Naive thymus-derived CD4-positive, alpha-beta T cell (primary cell): ENCODE results near the gene ZBTB20. TPM values are rescaled to one million over a fixed set of nuclear protein-coding genes. Genes with fewer than 3 reads are reported as not detected.

Source experiments
- ATAC-seq: fragments of 150-1000 bp; cut with Tn5 transposase; 2 replicates; pipeline ENCODE4 v1.10.0; 2021; ENCODE audit warnings: mild to moderate bottlenecking, moderate library complexity
- CTCF ChIA-PET: fragments of 350-600 bp; sonication (Branson Sonifier 250); formaldehyde crosslinking; loops from one replicate; lab custom pipeline; 2021; ENCODE audit warnings: antibody characterized with exemption; lab: Charles Lee
- POLR2A ChIA-PET: fragments of 350-600 bp; sonication (Branson Sonifier 250); formaldehyde crosslinking; loops from one replicate; lab custom pipeline; 2021; ENCODE audit warnings: antibody characterized with exemption, inconsistent platforms; lab: Charles Lee
- DNase-seq, 9 donors: peaks; one replicate each; pipeline versions ENCODE4 v3.0.0 to v3.0.0-alpha.2; 2020 to 2022; ENCODE audit warnings: mixed read lengths in 1 of 9
- H3K27ac ChIP-seq: one replicate; pipeline ENCODE4 v1.7.0; 2013; ENCODE audit warnings: mild to moderate bottlenecking, low read depth, low read length, moderate library complexity
- H3K27me3 ChIP-seq, 2 donors: one replicate each; pipeline ENCODE4 v1.7.0; 2013; ENCODE audit warnings: low read length in 2 of 2, mild to moderate bottlenecking in 2 of 2, moderate library complexity in 2 of 2; ENCODE audit not compliant: control insufficient read depth in 2 of 2, insufficient read depth in 2 of 2
- H3K36me3 ChIP-seq, 3 experiments: 1 replicate in 2 of 3; 2 replicates in 1 of 3; pipeline ENCODE4 v1.7.0; 2013; ENCODE audit warnings: low read length in 3 of 3, mild to moderate bottlenecking in 3 of 3, moderate library complexity in 1 of 3; ENCODE audit not compliant: insufficient read depth in 3 of 3, control insufficient read depth in 2 of 3
- H3K4me1 ChIP-seq, 2 donors: one replicate each; pipeline ENCODE4 v1.7.0; 2013; ENCODE audit warnings: low read length in 2 of 2, mild to moderate bottlenecking in 2 of 2, moderate library complexity in 1 of 2; ENCODE audit not compliant: control insufficient read depth in 2 of 2, insufficient read depth in 2 of 2
- H3K4me3 ChIP-seq: 2 replicates; pipeline ENCODE4 v1.7.0; 2013; ENCODE audit warnings: mild to moderate bottlenecking, low read length
- H3K9me3 ChIP-seq, 3 experiments: 1 replicate in 2 of 3; 2 replicates in 1 of 3; pipeline ENCODE4 v1.7.0; 2013; ENCODE audit warnings: low read length in 3 of 3; ENCODE audit not compliant: control insufficient read depth in 2 of 3
- H3K27ac Mint-ChIP-seq, 9 donors: one replicate each; pipeline ENCODE4 v1.8.0; 2020 to 2022; ENCODE audit warnings: mixed read lengths in 9 of 9, mild to moderate bottlenecking in 8 of 9, moderate library complexity in 5 of 9, inconsistent platforms in 2 of 9
- H3K27me3 Mint-ChIP-seq, 5 donors: one replicate each; pipeline ENCODE4 v1.8.0; 2021 to 2022; ENCODE audit warnings: mixed read lengths in 5 of 5, mild to moderate bottlenecking in 1 of 5
- H3K36me3 Mint-ChIP-seq, 5 donors: one replicate each; pipeline ENCODE4 v1.8.0; 2020 to 2022; ENCODE audit warnings: mixed read lengths in 5 of 5, mild to moderate bottlenecking in 3 of 5, inconsistent platforms in 1 of 5
- H3K4me1 Mint-ChIP-seq, 7 donors: one replicate each; pipeline ENCODE4 v1.8.0; 2020 to 2022; ENCODE audit warnings: mixed read lengths in 7 of 7, mild to moderate bottlenecking in 3 of 7, inconsistent platforms in 1 of 7
- H3K4me3 Mint-ChIP-seq, 10 donors: one replicate each; pipeline ENCODE4 v1.8.0; 2020 to 2022; ENCODE audit warnings: mild to moderate bottlenecking in 10 of 10, mixed read lengths in 10 of 10, moderate library complexity in 6 of 10, inconsistent platforms in 2 of 10
- H3K9me3 Mint-ChIP-seq, 11 donors: one replicate each; pipeline ENCODE4 v1.8.0; 2020 to 2022; ENCODE audit warnings: mixed read lengths in 11 of 11, mild to moderate bottlenecking in 4 of 11, inconsistent platforms in 1 of 11, moderate library complexity in 1 of 11
- intact Hi-C, 2 donors: fragments of 100-400 bp; cut with micrococcal nuclease; formaldehyde crosslinking; loops; one replicate each; pipeline ENCODE4 v1.15.1; 2023
- polyA plus RNA-seq, 2 donors: library from polyadenylated mRNA; unstranded; fragments of 300-500 nt; fragmentation: Illumina TruSeq; gene quantifications; one replicate each; pipeline ENCODE4 v1.2.3, GENCODE V29; 2021
- total RNA-seq, 6 experiments: library from RNA in 5 of 6; stranded (reverse) in 5 of 6; gene quantifications; 1 replicate in 5 of 6; 2 replicates in 1 of 6; pipeline ENCODE4 v1.2.3 and lab custom pipeline; 2021 to 2026

The ZBTB20 gene
- total and polyA plus RNA-seq, 7 experiments from 2014 or later = 14.9 to 69.5 (median 59.2) TPM

- H3K9me3 ChIP-seq = no peaks in the 10 kb centered on the region
- Mint-ChIP-seq H3K27me3 (no peaks in the 10 kb centered on the region), H3K27ac (peak overlapping the region in 3 of 9 donors; percentile 8 to 72 (median 68)), H3K4me1 (peaks cover 0 to 32% (median 8%) of the 10 kb centered on the region in 7 donors), H3K9me3 (peaks cover 0 to 8% (median 0%) of the 10 kb centered on the region in 11 donors), H3K36me3 (peaks cover 8 to 64% (median 53%) of the 10 kb centered on the region in 5 donors), H3K4me3 (no peak overlapping the region)
- DNase-seq = no peak
- no peak overlapping the region for H3K27ac ChIP-seq
- H3K27me3 ChIP-seq = no peaks in the 10 kb centered on the region
- no peak overlapping the region for H3K4me3 ChIP-seq
- H3K4me1 ChIP-seq = peaks cover 0 to 35% of the 10 kb centered on the region in 2 donors
- ChIA-PET POLR2A (no interaction called here), CTCF (no interaction called here)
- H3K36me3 ChIP-seq = no peaks in the 10 kb centered on the region
- intact Hi-C loops = no loop called here
- no peak for ATAC-seq
Observed at GRCh38 chr3:114332342-114333179, 814.5 kb downstream of the ZBTB20 start.

GRCh38 chr3:114331710-114332109 is 815.4 kb downstream of the ZBTB20 start:
- H3K27me3 Mint-ChIP-seq = no peaks in the 10 kb centered on the region

GRCh38 chr3:114331007-114331406 is 816.1 kb downstream of the ZBTB20 start:
- Mint-ChIP-seq H3K4me3 (no peak overlapping the region), H3K27me3 (no peaks in the 10 kb centered on the region), H3K27ac (no peak overlapping the region), H3K4me1 (peaks cover 0 to 36% (median 10%) of the 10 kb centered on the region in 7 donors), H3K9me3 (peaks cover 0 to 8% (median 0%) of the 10 kb centered on the region in 11 donors), H3K36me3 (peaks cover 8 to 63% (median 46%) of the 10 kb centered on the region in 5 donors)
- Histone ChIP-seq H3K36me3 (no peaks in the 10 kb centered on the region), H3K4me1 (peaks cover 0 to 42% of the 10 kb centered on the region in 2 donors), H3K27me3 (no peaks in the 10 kb centered on the region), H3K4me3 (no peak overlapping the region), H3K9me3 (no peaks in the 10 kb centered on the region), H3K27ac (no peak overlapping the region)
- CTCF ChIA-PET = no interaction called here
- intact Hi-C loops = no loop called here
- POLR2A ChIA-PET = no interaction called here
- DNase-seq (no peak), ATAC-seq (no peak)

More at GRCh38 chr3:114331710-114332109, 815.4 kb downstream of the ZBTB20 start:
- Histone ChIP-seq H3K36me3 (no peaks in the 10 kb centered on the region), H3K9me3 (no peaks in the 10 kb centered on the region), H3K4me3 (no peak overlapping the region), H3K27me3 (no peaks in the 10 kb centered on the region), H3K4me1 (peaks cover 0 to 41% of the 10 kb centered on the region in 2 donors), H3K27ac (no peak overlapping the region)
- H3K27ac Mint-ChIP-seq = no peak overlapping the region
- H3K4me1 Mint-ChIP-seq = peaks cover 0 to 37% (median 10%) of the 10 kb centered on the region in 7 donors
- H3K36me3 Mint-ChIP-seq = peaks cover 8 to 64% (median 47%) of the 10 kb centered on the region in 5 donors
- intact Hi-C loops = no loop called here
- peaks cover 0 to 8% (median 0%) of the 10 kb centered on the region in 11 donors for H3K9me3 Mint-ChIP-seq
- ChIA-PET POLR2A (no interaction called here), CTCF (no interaction called here)
- no peak overlapping the region for H3K4me3 Mint-ChIP-seq
- ATAC-seq = no peak
- DNase-seq = no peak

- ATAC-seq (no peak), DNase-seq (no peak)
- peaks cover 0 to 34% (median 8%) of the 10 kb centered on the region in 7 donors for H3K4me1 Mint-ChIP-seq
- no peak overlapping the region for H3K27ac Mint-ChIP-seq
- H3K4me3 Mint-ChIP-seq = no peak overlapping the region
- ChIA-PET POLR2A (no interaction called here), CTCF (no interaction called here)
- Histone ChIP-seq H3K27me3 (no peaks in the 10 kb centered on the region), H3K4me1 (peaks cover 0 to 42% of the 10 kb centered on the region in 2 donors), H3K9me3 (no peaks in the 10 kb centered on the region), H3K4me3 (no peak overlapping the region), H3K36me3 (no peaks in the 10 kb centered on the region), H3K27ac (no peak overlapping the region)
- no peaks in the 10 kb centered on the region for H3K27me3 Mint-ChIP-seq
- peaks cover 0 to 8% (median 0%) of the 10 kb centered on the region in 11 donors for H3K9me3 Mint-ChIP-seq
- H3K36me3 Mint-ChIP-seq = peaks cover 8 to 58% (median 37%) of the 10 kb centered on the region in 5 donors
- intact Hi-C loops = loop anchor here in 1 of 2 donors (2.0 to 5.0 kb wide), 2 partner anchors 21 to 108 kb away; no protein-coding TSS in a partner anchor
Observed at GRCh38 chr3:114329823-114330222, 817.3 kb downstream of the ZBTB20 start.

GRCh38 chr3:114328345-114328744 is 818.7 kb downstream of the ZBTB20 start:
- Mint-ChIP-seq H3K27me3 (no peaks in the 10 kb centered on the region), H3K27ac (peak overlapping the region in 1 of 9 donors; percentile 69), H3K36me3 (peaks cover 3 to 58% (median 33%) of the 10 kb centered on the region in 5 donors), H3K4me1 (peaks cover 0 to 45% (median 8%) of the 10 kb centered on the region in 7 donors), H3K4me3 (peak overlapping the region in 1 of 10 donors; percentile 8), H3K9me3 (peaks cover 0 to 8% (median 0%) of the 10 kb centered on the region in 11 donors)
- ATAC-seq (no peak), DNase-seq (no peak)
- Histone ChIP-seq H3K27me3 (no peaks in the 10 kb centered on the region), H3K4me3 (no peak overlapping the region), H3K27ac (no peak overlapping the region), H3K4me1 (peaks cover 0 to 38% of the 10 kb centered on the region in 2 donors), H3K36me3 (no peaks in the 10 kb centered on the region), H3K9me3 (no peaks in the 10 kb centered on the region)
- CTCF ChIA-PET = no interaction called here
- intact Hi-C loops = loop anchor here in 1 of 2 donors (2.0 to 5.0 kb wide), 2 partner anchors 20 to 106 kb away; no protein-coding TSS in a partner anchor
- POLR2A ChIA-PET = interaction anchor here (0.8 kb wide), 1 partner anchor 9 kb away, joined by 4 read pairs; no protein-coding TSS in a partner anchor

GRCh38 chr3:114327665-114328064 is 819.4 kb downstream of the ZBTB20 start:
- no peak for ATAC-seq
- no peak overlapping the region for H3K27ac ChIP-seq
- H3K4me3 ChIP-seq = no peak overlapping the region
- H3K36me3 ChIP-seq = no peaks in the 10 kb centered on the region
- Mint-ChIP-seq H3K4me3 (peak overlapping the region in 1 of 10 donors; percentile 29), H3K36me3 (peaks cover 3 to 55% (median 31%) of the 10 kb centered on the region in 5 donors), H3K9me3 (peaks cover 0 to 8% (median 0%) of the 10 kb centered on the region in 11 donors), H3K4me1 (peaks cover 0 to 45% (median 8%) of the 10 kb centered on the region in 7 donors), H3K27me3 (no peaks in the 10 kb centered on the region), H3K27ac (peak overlapping the region in 2 of 9 donors; percentile 9 to 57)
- no peaks in the 10 kb centered on the region for H3K9me3 ChIP-seq
- POLR2A ChIA-PET = interaction anchor here (0.8 kb wide), 1 partner anchor 8 kb away, joined by 4 read pairs; no protein-coding TSS in a partner anchor
- DNase-seq = no peak
- intact Hi-C loops = loop anchor here in 1 of 2 donors (2.0 to 5.0 kb wide), 2 partner anchors 19 to 105 kb away; no protein-coding TSS in a partner anchor
- CTCF ChIA-PET = no interaction called here
- no peaks in the 10 kb centered on the region for H3K27me3 ChIP-seq
- H3K4me1 ChIP-seq = peaks cover 0 to 34% of the 10 kb centered on the region in 2 donors
